Glomerular visceral epithelial cell (primary cell): Measurements from ENCODE around the gene MAP4K2.
A peak's percentile ranks its signal among the peaks of the same experiment; 100 is the strongest.

Source experiments
- DNase-seq: peaks from one replicate; pipeline ENCODE4 v3.0.0-alpha.2; 2016; ENCODE audit errors: extremely low spot score

Gene MAP4K2

GRCh38 chr11:64791781-64792291 lies 11.2 kb downstream of the MAP4K2 start:
- DNase-seq: no peak

DNA sequence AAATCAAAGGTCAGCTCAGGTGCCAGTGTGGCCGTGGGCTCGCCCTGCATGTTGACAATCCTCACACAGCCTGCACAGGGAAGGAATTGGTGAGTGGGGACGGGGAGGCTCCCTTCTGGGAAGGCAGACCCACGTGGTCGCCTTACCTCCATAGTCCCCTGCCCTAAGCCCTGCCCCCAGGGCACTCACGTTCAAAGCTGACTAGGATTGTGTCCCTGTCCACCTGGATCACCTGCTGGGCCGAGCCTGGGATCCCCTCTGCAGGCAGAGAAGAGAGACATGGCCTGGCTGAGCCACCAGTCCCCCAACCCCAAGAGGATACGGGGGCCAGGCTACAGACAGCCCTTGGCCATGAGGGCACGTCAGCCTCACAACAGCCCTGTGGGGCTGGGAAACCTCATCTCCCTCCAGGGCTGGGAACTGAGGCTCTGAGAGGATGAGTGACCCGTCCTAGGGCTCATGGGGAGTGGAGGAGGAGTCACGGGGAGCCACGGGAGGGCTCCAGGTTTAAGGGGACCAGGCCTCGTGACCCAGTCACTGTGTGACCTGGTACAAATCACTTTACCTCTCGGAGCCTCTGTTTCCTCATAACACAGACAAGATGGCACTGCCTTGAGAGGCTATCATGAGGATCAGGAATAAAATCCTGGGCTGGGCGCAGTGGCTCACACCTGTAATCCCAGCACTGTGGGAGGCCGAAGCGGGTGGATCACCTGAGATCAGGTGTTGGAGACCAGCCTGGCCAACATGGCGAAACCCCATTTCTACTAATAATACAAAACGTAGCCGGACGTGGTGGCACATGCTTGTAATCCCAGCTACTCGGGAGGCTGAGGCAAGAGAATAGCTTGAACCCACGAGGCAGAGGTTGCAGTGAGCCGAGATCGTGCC lies 12.6 kb downstream of the MAP4K2 start:
- DNase-seq: no peak

GRCh38 chr11:64789331-64790204 lies 13.4 kb downstream of the MAP4K2 start:
- DNase-seq: no peak

DNA sequence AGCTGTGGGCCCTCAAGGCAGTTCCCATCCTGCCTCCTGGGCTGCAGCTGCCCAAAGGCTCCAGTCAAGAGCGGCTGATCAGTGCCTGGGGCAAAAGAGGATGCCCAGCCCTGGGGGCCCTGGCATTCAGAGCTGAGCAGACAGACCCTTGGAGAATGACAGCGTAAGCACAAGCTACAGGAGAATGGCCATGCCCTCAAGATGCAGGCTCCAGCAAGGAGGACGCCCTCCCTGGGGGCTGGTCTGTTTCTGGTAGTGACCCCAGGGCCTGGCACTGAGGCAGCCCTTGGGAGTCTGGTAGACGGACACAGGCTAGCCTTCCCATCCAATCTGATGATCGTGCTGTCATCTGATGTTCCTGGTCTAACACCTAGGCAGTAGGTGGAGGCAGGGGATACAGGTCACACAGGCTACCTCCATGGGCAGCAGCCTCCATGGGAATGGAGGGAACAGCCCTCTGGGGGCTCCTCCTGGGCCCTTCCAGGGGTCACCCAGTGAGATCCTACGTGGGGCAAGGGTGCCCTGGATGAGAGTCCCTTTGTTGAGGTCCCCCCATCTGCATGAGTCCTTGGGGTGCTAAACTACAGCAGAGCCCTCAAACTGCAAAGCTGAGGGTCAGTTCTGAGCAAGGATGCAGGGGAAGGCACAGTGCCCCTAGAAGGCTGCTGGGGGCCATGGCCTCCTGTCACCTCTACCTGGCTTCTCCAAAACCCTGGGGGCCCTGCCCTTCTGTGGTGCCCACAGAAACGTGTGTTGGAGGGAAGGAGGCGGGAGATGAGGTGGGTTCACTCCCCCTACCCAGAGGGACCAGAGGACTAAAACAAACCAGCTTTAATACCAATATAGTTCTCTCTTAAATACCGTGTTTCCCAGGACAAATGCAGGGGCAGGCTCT lies 14.4 kb downstream of the MAP4K2 start:
- no peak for DNase-seq

DNA sequence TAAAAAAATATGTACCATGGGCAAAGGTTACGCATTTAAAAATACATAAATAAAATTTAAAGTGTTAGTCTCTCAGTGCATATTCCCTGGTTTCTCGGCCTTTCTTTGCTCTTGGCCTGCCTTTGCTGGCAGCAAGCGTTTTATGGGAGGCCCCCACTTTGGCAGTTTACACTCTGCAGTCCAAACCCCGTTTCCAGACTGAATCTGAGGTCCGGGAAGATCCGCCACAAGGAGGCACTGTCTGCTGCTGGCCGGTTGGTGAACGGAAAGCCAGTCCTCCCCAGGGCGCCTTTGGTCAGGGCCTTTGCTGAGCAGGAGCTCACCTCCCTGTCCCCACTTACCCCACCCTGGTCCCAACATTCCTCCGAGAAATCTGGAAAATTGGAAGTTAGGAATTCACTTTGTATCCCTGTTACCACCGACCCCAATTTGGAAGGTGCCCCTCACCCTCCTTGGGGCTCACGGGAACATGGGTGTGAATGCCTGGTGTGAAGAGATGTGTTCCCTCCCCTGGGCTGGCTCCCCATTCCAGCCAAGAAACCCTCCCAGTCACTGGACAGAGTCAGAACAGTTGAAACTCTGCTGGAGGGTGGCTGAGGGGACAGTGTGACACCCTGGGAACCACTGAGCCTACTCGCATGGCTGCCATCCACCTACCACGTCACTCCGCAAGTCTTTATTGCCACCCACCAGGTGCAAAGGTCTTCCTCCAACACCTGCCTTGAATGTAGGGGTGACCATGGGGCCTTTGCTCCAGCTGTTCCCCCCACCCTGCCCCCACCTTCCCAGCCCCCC lies 15.3 kb downstream of the MAP4K2 start:
- peak; percentile 36 for DNase-seq

DNA sequence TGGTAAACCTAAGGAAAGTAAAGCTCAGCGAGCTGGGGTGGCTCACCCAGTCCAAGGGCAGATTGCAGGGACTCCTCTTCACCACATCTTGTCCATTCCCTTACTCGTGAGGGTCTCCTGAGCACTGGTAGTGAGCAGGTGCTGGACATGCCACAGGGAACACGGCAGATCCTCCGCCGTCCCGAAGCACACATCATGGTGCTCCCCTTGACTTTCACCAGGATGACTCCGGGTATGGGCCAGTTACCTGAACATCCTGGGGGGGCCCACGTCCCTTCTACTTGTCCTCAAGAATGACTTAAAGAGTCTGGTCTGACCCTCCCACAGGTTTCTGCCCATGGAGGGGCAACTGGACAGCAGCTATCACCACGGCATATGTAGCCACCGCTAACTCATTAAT lies 16.7 kb downstream of the MAP4K2 start:
- DNase-seq: no peak

- DNase-seq: no peak
Observed at GRCh38 chr11:64784813-64785581, 18.0 kb downstream of the MAP4K2 start.

DNA sequence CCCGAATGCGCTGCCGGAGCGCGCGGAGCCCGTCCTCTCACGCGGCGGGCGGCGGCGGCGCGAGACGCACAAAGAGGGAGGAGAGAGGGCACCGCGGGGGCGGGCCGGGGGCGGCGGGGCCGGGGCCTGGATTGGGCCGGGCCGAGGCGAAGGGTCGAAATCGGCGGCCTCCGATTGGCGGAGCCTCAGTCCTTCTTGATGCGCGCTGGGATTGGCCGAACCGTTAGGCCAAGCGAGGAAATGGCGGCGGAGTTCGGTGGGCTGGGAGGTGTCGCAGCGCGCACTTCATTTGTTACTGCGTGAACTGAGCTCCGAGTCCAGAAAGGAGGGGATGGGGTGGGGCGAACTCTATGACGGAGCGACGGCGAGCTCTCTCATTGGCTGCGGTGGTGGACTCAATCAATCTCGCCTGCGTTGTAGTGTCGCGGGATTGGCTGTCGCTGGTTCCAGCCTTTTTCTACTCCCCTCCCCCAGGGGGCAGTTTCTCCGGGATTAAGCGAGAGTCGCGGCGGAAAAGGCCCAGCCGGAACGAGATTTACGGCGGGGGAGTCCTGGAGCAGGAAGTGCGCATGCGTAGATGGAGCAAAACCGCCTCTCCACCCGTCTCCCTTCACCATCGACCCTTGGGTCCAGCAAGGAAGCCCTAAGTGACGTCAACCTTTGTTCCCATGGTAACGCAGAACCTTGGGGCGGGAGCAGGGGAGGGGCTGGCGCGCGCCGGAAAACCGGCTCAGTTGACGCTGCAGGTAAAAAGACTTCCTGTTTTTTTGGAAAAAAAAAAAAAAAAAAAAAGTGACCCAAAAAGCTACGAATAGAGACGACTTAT lies 24.3 kb downstream of the MAP4K2 start, which contains the start of gene SF1:
SF1 (minus strand) TSS at position 70 of the 826 bp plus-strand sequence. CDS start 150 bp downstream, outside the sequence.
- peak; percentile 100 for DNase-seq

DNA sequence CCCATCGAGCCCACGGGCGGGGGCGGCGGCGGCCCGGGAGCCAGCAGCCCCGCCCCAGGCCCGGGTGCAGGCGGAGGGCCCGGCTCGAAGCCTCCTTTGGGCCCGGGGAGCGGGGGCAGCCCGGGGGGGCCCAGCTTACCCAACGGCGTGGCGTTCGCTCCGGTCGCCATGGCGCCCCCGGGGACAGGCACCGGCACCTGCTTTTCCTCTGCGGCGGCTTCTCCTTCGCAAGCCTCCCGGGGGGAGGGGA lies 24.9 kb downstream of the MAP4K2 start:
- no peak for DNase-seq

DNA sequence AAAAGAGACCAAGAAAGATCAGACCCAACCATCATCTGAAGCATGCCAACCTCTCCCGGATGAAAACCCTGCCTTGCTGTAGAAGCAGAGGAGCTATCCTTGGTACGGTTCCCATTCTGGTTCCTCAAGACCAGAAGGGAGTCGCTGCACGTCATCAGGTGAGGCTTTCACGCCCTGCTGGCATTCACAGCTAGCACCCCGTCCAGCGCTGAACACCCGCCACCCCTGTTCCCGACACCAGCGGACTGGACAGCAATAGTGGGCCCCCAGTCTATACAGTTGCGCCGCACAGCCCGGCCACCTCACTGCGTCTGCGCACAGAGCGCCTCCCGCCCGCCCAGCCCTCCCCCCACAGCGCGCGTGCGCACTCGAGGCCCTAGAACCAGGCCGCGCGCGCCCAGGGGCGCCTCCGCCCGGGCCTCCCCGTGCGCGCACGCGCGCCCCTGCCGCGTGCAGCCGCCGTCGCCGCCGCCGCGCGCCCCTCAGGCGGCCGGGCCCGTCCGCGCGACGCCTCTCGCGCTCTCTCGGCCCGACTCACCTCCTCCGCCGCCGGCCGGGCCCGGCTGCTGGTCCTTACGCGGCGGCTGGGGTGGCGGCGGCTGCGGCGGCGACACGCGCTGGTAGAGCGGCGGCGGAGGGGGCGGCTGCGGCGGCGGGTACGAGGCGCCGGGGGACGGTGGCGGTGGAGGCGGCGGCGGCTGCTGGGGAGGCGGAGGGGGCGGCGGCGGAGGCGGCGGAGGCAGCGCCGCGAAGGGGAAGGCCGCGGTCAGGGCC lies 25.4 kb downstream of the MAP4K2 start:
- peak; percentile 81 for DNase-seq

- no peak for DNase-seq
Observed at GRCh38 chr11:64776875-64777274, 26.1 kb downstream of the MAP4K2 start.

DNA sequence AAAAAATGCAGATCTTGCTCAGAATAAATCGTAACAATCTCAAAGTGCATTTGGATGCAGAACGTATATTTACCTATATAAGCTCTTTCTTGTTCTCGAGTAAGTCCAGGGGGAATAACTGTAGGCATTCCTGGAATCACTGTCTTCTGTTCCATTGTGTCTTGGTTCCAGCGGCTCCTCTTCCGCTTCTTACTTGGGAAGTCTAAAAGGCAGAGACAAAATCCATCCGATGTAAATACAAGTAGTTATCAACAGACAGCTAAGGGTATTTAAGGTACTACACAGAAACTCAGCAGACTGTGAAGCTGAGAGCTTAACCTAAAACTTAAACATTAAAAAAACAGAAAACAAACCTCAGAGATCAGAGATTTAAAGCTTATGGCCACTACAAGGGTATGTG lies 26.6 kb downstream of the MAP4K2 start:
- no peak for DNase-seq

DNA sequence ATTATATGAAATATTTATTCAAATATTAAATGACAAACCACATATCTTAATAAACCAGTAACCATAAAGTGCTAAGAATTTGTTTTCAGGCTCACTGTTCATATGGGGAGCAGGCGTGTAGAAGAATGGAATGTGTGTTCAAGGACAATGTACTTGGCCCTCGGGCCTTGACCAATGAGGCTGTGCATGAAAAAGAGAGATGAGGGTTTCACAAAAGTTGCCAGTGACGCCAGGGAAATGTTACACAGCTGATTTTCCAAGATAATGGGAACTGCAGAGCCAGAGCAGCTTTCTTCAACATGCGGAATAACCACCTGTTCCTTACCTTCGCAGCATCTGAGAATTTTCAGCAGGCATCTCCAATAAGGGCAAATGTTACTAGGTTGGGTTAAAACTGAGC lies 28.9 kb downstream of the MAP4K2 start:
- DNase-seq: no peak

- no peak for DNase-seq
Observed at GRCh38 chr11:64772303-64773018, 30.6 kb downstream of the MAP4K2 start.

- DNase-seq: no peak
Observed at GRCh38 chr11:64771861-64772260, 31.2 kb downstream of the MAP4K2 start.

DNA sequence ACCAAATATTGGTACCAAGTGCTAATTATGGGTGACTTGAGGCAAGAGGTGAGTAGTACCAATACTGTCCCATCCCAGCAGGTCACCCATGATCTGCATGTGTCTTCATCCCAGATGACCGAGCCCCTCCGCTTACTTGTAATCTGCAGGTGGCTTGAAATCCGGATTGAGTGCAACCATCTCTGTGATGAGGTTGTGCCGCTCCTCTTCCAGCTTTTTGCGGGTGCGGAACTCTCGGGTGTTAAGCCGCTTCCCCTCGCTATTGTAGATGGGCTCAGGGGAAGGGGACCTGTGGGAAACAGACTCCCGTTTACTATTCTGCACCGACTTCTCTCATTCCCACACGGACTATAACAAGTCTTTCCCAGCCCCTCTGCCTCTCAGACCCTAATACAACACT lies 32.9 kb downstream of the MAP4K2 start:
- DNase-seq: no peak

DNA sequence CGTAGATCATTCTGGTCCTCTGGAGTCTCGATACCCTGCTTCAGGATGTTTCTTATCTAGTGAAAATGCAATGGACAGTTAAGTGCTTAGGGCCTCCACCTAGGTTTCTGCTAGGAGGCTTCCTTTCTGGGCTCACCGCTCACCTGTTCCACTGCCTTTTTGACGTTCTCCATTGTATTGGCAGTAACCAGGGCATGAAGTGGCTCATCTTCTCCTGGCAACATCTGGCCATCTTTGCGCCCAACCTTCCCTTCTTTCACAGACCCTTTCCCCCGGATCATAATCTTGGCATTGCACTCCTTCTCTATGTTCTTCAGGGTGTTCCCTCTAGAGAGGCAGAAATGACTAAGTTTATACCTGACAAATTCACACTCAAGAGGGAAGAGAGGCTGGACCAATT lies 33.7 kb downstream of the MAP4K2 start:
- DNase-seq: no peak

DNA sequence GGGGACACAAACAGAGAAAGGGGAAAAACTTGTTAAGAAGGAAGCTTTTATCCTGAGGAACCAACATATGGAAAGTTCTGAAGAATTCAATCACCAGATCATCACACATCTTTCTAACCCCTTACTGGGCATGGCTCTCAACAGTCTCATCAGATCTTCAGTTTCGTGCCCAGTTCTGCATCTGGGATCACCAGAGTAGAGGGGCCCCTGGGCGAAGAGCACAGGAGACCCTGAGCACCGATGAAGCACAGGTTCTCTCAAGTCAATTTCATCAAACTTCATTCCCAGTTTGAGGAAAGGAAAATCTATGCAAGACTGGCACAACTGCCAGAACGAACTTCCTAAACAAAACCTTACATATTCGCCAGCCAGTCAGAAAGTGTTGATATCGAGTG lies 34.7 kb downstream of the MAP4K2 start:
- no peak for DNase-seq
